Fibroblast of lung (primary cell): ENCODE data around the gene IGDCC3.

ENCODE experiments used
- CTCF ChIP-seq, 2 donors: IDR thresholded peaks in 1 of 2; conservative IDR thresholded peaks in 1 of 2; 1 replicate in 1 of 2; 2 replicates in 1 of 2; pipeline ENCODE4 v1.5.1; 2011 to 2012; ENCODE audit warnings: low read length in 2 of 2, control low read depth in 1 of 2, inconsistent platforms in 1 of 2, low read depth in 1 of 2, mild to moderate bottlenecking in 1 of 2
- EZH2 ChIP-seq: IDR thresholded peaks from 2 replicates; pipeline ENCODE4 v1.5.1; 2012; ENCODE audit warnings: low read length, control low read depth, mild to moderate bottlenecking; ENCODE audit errors: missing control alignments

DNA sequence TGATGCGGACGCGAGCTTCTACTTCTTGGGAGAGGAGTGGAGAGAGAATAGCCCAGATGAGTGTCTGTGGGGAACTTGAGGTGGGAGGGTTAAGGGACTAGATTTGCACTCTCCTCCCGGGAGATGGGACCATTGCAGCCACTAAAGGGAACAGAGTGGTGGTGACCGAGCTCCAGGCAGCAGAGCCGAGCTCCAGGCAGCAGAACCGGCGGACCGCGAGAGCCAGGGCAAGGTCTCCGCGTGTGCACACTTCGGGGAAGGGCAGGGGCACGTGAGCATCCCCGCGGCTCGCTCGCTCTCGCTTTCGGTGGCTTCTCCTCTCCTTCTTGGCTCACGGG is 1.1 kb downstream of the IGDCC3 start:
- TF ChIP-seq CTCF (conservative IDR thresholded peaks at IDR 0.05 in 1 of 2, IDR thresholded peaks at IDR 0.05 in 1 of 2; ENCODE audit: low read depth in 1 of 2, low read length in 2 of 2) (no peak), EZH2 (peak; percentile 89)
